H1 (cell line): ENCODE data around the gene TMPRSS4. TPM values are rescaled to one million over a fixed set of nuclear protein-coding genes. Genes with fewer than 3 reads are reported as not detected.

Experiments used
- CTCF ChIA-PET: fragments of 300-600 bp; sonication (Branson Sonifier 250); formaldehyde crosslinking; loops from one replicate; lab custom pipeline; 2021; ENCODE audit not compliant: partially characterized antibody; lab: Charles Lee
- POLR2A ChIA-PET: fragments of 300-600 bp; sonication (Branson Sonifier 250); formaldehyde crosslinking; loops from one replicate; lab custom pipeline; 2021; ENCODE audit warnings: inconsistent platforms; ENCODE audit not compliant: partially characterized antibody; lab: Charles Lee
- DNase-seq, 2 experiments: peaks; one replicate each; pipeline versions ENCODE4 v3.0.0 to v3.0.0-alpha.2; 2010 to 2022; ENCODE audit warnings: low spot score in 2 of 2, low read depth in 1 of 2, mixed read lengths in 1 of 2
- FAIRE-seq: peaks from 2 replicates; lab custom pipeline; 2011; peaks lifted over from hg19 to GRCh38; lab: Jason Lieb, UNC
- H2AFZ ChIP-seq: 2 replicates; pipeline ENCODE4 v1.8.1; 2012; ENCODE audit warnings: low read length, inconsistent platforms
- H2AK5ac ChIP-seq: 2 replicates; pipeline ENCODE4 v1.6.1; 2013; ENCODE audit warnings: low read depth, low read length
- H2BK120ac ChIP-seq: replicated peaks from 2 replicates; pipeline ENCODE3; 2013; ENCODE audit warnings: low read depth, low read length, inconsistent platforms
- H2BK12ac ChIP-seq: 2 replicates; pipeline ENCODE4 v1.6.1; 2013; ENCODE audit warnings: low read depth, low read length
- H2BK15ac ChIP-seq: 2 replicates; pipeline ENCODE4 v1.6.1; 2013; ENCODE audit warnings: low read length
- H2BK20ac ChIP-seq: 2 replicates; pipeline ENCODE4 v1.6.1; 2013; ENCODE audit warnings: low read length
- H2BK5ac ChIP-seq: 2 replicates; pipeline ENCODE4 v1.6.1; 2013; ENCODE audit warnings: low read depth, low read length
- H3K14ac ChIP-seq: 2 replicates; pipeline ENCODE4 v1.6.1; 2013; ENCODE audit warnings: inconsistent platforms; ENCODE audit not compliant: insufficient read length
- H3K18ac ChIP-seq: 2 replicates; pipeline ENCODE4 v1.6.1; 2013; ENCODE audit warnings: low read length; ENCODE audit errors: extremely low read depth
- H3K23ac ChIP-seq: 2 replicates; pipeline ENCODE4 v1.6.1; 2013; ENCODE audit warnings: inconsistent platforms; ENCODE audit not compliant: insufficient read length
- H3K23me2 ChIP-seq: 2 replicates; pipeline ENCODE4 v1.6.1; 2013; ENCODE audit warnings: low read depth, low read length
- H3K27ac ChIP-seq: 2 replicates; pipeline ENCODE4 v1.6.1; 2011; ENCODE audit warnings: low read depth, low read length, inconsistent platforms
- H3K27me3 ChIP-seq, 4 experiments: replicated peaks in 1 of 4; 1 replicate in 1 of 4; 2 replicates in 3 of 4; pipeline versions ENCODE4 v1.6.1 to v1.8.1; 2011 to 2013; ENCODE audit warnings: low read length in 3 of 4, mild to moderate bottlenecking in 3 of 4, inconsistent platforms in 2 of 4, mixed read lengths in 2 of 4, moderate library complexity in 1 of 4; ENCODE audit not compliant: control insufficient read depth in 3 of 4, insufficient read depth in 3 of 4; ENCODE audit errors: extremely low read depth in 1 of 4
- H3K36me3 ChIP-seq, 4 experiments: 2 replicates each; pipeline versions ENCODE4 v1.6.1 to v1.8.1; 2011 to 2013; ENCODE audit warnings: mild to moderate bottlenecking in 4 of 4, low read length in 3 of 4, moderate library complexity in 2 of 4, control low read depth in 1 of 4, inconsistent platforms in 1 of 4; ENCODE audit not compliant: insufficient read depth in 4 of 4, control insufficient read depth in 2 of 4
- H3K4ac ChIP-seq: replicated peaks from 2 replicates; pipeline ENCODE3; 2013; ENCODE audit warnings: low read length, low read depth, mixed read lengths, inconsistent platforms; ENCODE audit not compliant: insufficient read length
- H3K4me1 ChIP-seq, 4 experiments: replicated peaks in 1 of 4; 1 replicate in 1 of 4; 2 replicates in 3 of 4; pipeline versions ENCODE4 v1.6.1 to v1.8.1; 2011 to 2013; ENCODE audit warnings: low read length in 3 of 4, inconsistent platforms in 2 of 4, mixed read lengths in 1 of 4; ENCODE audit not compliant: insufficient read depth in 4 of 4, control insufficient read depth in 3 of 4
- H3K4me2 ChIP-seq, 2 experiments: 2 replicates each; pipeline versions ENCODE4 v1.6.1 to v1.8.1; 2011 to 2013; ENCODE audit warnings: low read depth in 2 of 2, low read length in 2 of 2, control low read depth in 1 of 2, inconsistent platforms in 1 of 2, mild to moderate bottlenecking in 1 of 2; ENCODE audit not compliant: insufficient read depth in 1 of 2
- H3K4me3 ChIP-seq, 4 experiments: fragments of 200-600, 300-600 bp in 1 of 4; sonication (generic), shearing (Covaris generic), sonication (Bioruptor Twin) in 1 of 4; 2 replicates each; pipeline versions ENCODE4 v1.5.1 to v1.8.1; 2011 to 2016; ENCODE audit warnings: low read length in 4 of 4, low read depth in 3 of 4, control low read depth in 2 of 4, inconsistent platforms in 2 of 4, mild to moderate bottlenecking in 2 of 4, mixed read lengths in 1 of 4, moderate library complexity in 1 of 4; ENCODE audit not compliant: insufficient read depth in 2 of 4; ENCODE audit errors: extremely low read depth in 1 of 4
- H3K56ac ChIP-seq: replicated peaks from 2 replicates; pipeline ENCODE3; 2013; ENCODE audit warnings: low read depth, mild to moderate bottlenecking, mixed read lengths, low read length, inconsistent platforms; ENCODE audit not compliant: insufficient read length
- H3K79me1 ChIP-seq: 2 replicates; pipeline ENCODE4 v1.6.1; 2013; ENCODE audit warnings: low read depth, low read length, control low read depth
- H3K79me2 ChIP-seq, 2 experiments: 2 replicates each; pipeline versions ENCODE4 v1.6.1 to v1.8.1; 2012 to 2013; ENCODE audit warnings: low read length in 2 of 2, mild to moderate bottlenecking in 2 of 2, inconsistent platforms in 1 of 2; ENCODE audit not compliant: insufficient read depth in 2 of 2, control insufficient read depth in 1 of 2
- H3K9ac ChIP-seq, 4 experiments: replicated peaks in 1 of 4; 1 replicate in 1 of 4; 2 replicates in 3 of 4; pipeline versions ENCODE4 v1.6.1 to v1.8.1; 2011 to 2013; ENCODE audit warnings: low read depth in 3 of 4, low read length in 3 of 4, control low read depth in 2 of 4, mild to moderate bottlenecking in 2 of 4, moderate library complexity in 2 of 4, inconsistent platforms in 1 of 4; ENCODE audit errors: extremely low read depth in 1 of 4
- H3K9me3 ChIP-seq, 2 experiments: 2 replicates each; pipeline versions ENCODE4 v1.6.1 to v1.8.1; 2012 to 2013; ENCODE audit warnings: mild to moderate bottlenecking in 2 of 2, moderate library complexity in 2 of 2, control low read depth in 1 of 2, inconsistent platforms in 1 of 2, low read depth in 1 of 2, low read length in 1 of 2, mixed read lengths in 1 of 2; ENCODE audit not compliant: insufficient read depth in 2 of 2
- H4K20me1 ChIP-seq, 2 experiments: replicated peaks in 1 of 2; 2 replicates each; pipeline versions ENCODE3 to v1.8.1; 2011 to 2013; ENCODE audit warnings: inconsistent platforms in 2 of 2, low read length in 2 of 2, mild to moderate bottlenecking in 1 of 2; ENCODE audit not compliant: insufficient read depth in 2 of 2, control insufficient read depth in 1 of 2
- H4K5ac ChIP-seq: 2 replicates; pipeline ENCODE4 v1.6.1; 2013; ENCODE audit warnings: low read length, low read depth, mixed read lengths, inconsistent platforms; ENCODE audit not compliant: insufficient read length
- H4K8ac ChIP-seq: 2 replicates; pipeline ENCODE4 v1.8.0; 2013; ENCODE audit warnings: mild to moderate bottlenecking, moderate library complexity, low read length, inconsistent platforms; ENCODE audit not compliant: insufficient read depth; ENCODE audit errors: extremely low read depth
- H4K91ac ChIP-seq: replicated peaks from 2 replicates; pipeline ENCODE3; 2013; ENCODE audit warnings: low read length, mixed read lengths, inconsistent platforms; ENCODE audit not compliant: insufficient read length
- CBX5 ChIP-seq: fragments of 300-800, 300-1000 bp; sonication (generic); IDR thresholded peaks from 2 replicates; pipeline ENCODE4 v1.7.1; 2016; ENCODE audit warnings: antibody characterized with exemption, low read length, low read depth
- CHD1 ChIP-seq: IDR thresholded peaks from 2 replicates; pipeline ENCODE4 v1.6.1; 2012; ENCODE audit warnings: low read depth, low read length, improper control_type of control experiment
- NRF1 ChIP-seq: IDR thresholded peaks from 2 replicates; pipeline ENCODE4 v1.6.1; 2011; ENCODE audit warnings: mild to moderate bottlenecking, low read depth, low read length, improper control_type of control experiment
- SP2 ChIP-seq: IDR thresholded peaks from 2 replicates; pipeline ENCODE4 v1.6.1; 2012; ENCODE audit warnings: mild to moderate bottlenecking, low read length, inconsistent platforms
- WGBS, 2 experiments: shearing (Covaris generic) in 1 of 2; methylation state at CpG; one replicate each; pipeline versions ENCODE4 v1.1.6 to v1.1.7; 2013 to 2015; ENCODE audit warnings: low lambda C conversion rate in 2 of 2, mixed read lengths in 2 of 2, inconsistent platforms in 1 of 2, low coverage in 1 of 2, missing lambda C conversion rate in 1 of 2; ENCODE audit not compliant: insufficient replicate concordance in 2 of 2, insufficient coverage in 1 of 2, insufficient read length in 1 of 2; ENCODE audit errors: extremely low coverage in 1 of 2, missing lambda C conversion rate in 1 of 2; 5-methylcytosine and 5-hydroxymethylcytosine counted together
- polyA plus RNA-seq, 7 experiments: library from polyadenylated mRNA; depleted of rRNA in 3 of 7; stranded (reverse) in 5 of 7; unstranded in 2 of 7; fragments of >200 nt in 5 of 7; fragments of 200-250 nt in 2 of 7; gene quantifications; 1 replicate in 5 of 7; 2 replicates in 1 of 7; 4 replicates in 1 of 7; pipeline versions ENCODE4 v1.2.1 to v1.2.3, GENCODE V29; 2011 to 2013; ENCODE audit warnings: missing spikeins in 2 of 7, mixed read lengths in 2 of 7
- total RNA-seq: library from RNA; stranded (reverse); fragmentation: NEBNext Ultra II Directional; extraction: Animal tissue kit (Norgen Biotek cat#: 25700); gene quantifications from 2 replicates; pipeline ENCODE4 v1.2.1, GENCODE V29; 2021

TMPRSS4 gene
- total and polyA plus RNA-seq, 2 of the 8 experiments (the other 6 are each of a cell fraction or from before 2014, with no cell fraction given), result 0.11 to 0.58 TPM

GRCh38 chr11:118042141-118042540 lies 34.7 kb upstream of the TMPRSS4 start:
- H3K9me3 ChIP-seq, result no peaks in the 10 kb centered on the region
- H3K9ac ChIP-seq, result no peak overlapping the region
- no peak overlapping the region for H2BK5ac ChIP-seq
- CTCF ChIA-PET, result interaction anchor here (0.6 to 2.0 kb wide), 7 partner anchors 12 to 619 kb away, joined by 3 to 4 read pairs (median 3); no protein-coding TSS in a partner anchor
- H3K27me3 ChIP-seq, result no peaks in the 10 kb centered on the region
- no peak overlapping the region for H3K4me2 ChIP-seq
- no peak for FAIRE-seq
- H3K14ac ChIP-seq, result no peak overlapping the region
- no peaks in the 10 kb centered on the region for H3K36me3 ChIP-seq
- H2BK120ac ChIP-seq, result no peak overlapping the region
- H2BK12ac ChIP-seq, result no peak overlapping the region
- H4K5ac ChIP-seq, result no peak overlapping the region
- no peak overlapping the region for H4K91ac ChIP-seq
- H4K8ac ChIP-seq, result no peak overlapping the region
- no peak overlapping the region for H3K18ac ChIP-seq
- WGBS, 2 experiments, result 78% methylated on average over 1 of the region's 1 CpG; no CpG with 5 or more reads in 1 of the 2 experiments
- H2BK15ac ChIP-seq, result no peak overlapping the region
- H3K4me1 ChIP-seq, result no peaks in the 10 kb centered on the region
- no peak overlapping the region for H2AK5ac ChIP-seq
- DNase-seq, result no peak
- TF ChIP-seq CHD1, result no peak
- no peak for TF ChIP-seq SP2
- no peak for TF ChIP-seq NRF1
- no peak for TF ChIP-seq CBX5
- no peak overlapping the region for H3K23ac ChIP-seq
- H3K56ac ChIP-seq, result no peak overlapping the region
- no peak overlapping the region for H3K4ac ChIP-seq
- no peaks in the 10 kb centered on the region for H4K20me1 ChIP-seq
- H2BK20ac ChIP-seq, result no peak overlapping the region
- H3K23me2 ChIP-seq, result no peaks in the 10 kb centered on the region
- no peaks in the 10 kb centered on the region for H3K79me2 ChIP-seq
- H3K27ac ChIP-seq, result no peak overlapping the region
- POLR2A ChIA-PET, result no interaction called here
- no peaks in the 10 kb centered on the region for H3K79me1 ChIP-seq
- no peak overlapping the region for H2AFZ ChIP-seq
- H3K4me3 ChIP-seq, result no peak overlapping the region
